ENCODE measurements around the gene ANGPTL2.

The ANGPTL2 gene

DNA sequence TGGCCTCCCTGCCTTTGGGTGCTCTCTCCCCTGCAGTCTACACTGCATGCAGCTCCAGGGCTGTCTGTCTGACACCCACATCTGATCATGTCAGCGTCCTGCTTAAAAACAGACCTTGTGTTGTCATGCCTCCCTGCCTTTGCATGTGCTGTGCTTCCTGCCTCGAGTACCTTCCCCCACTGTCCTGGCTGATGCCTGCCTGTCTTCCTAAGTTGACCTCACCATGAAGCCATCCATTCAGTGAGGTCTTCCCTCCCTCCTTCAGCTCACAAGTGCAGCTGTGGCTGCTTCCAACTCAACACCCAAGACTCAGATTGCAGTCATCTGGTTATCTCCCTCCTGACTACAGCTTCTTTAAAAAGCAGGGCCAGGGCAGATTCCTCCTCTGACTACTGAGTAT is 5.5 kb downstream of the ANGPTL2 start:
- DNase-seq (ENCODE audit: low read depth), result peak; percentile 5

GRCh38 chr9:127116088-127116726 is 6.2 kb downstream of the ANGPTL2 start:
- DNase-seq (ENCODE audit: low read depth), result no peak

- no peak for DNase-seq (ENCODE audit: low read depth)
Measured at GRCh38 chr9:127114606-127115005, 7.8 kb downstream of the ANGPTL2 start.

GRCh38 chr9:127113191-127113972 is 9.1 kb downstream of the ANGPTL2 start:
- no peak for DNase-seq (ENCODE audit: low read depth)

- peak; percentile 22 for DNase-seq (ENCODE audit: low read depth)
Measured at GRCh38 chr9:127112735-127113161, 9.7 kb downstream of the ANGPTL2 start.

- DNase-seq (ENCODE audit: low read depth), result no peak
Measured at GRCh38 chr9:127112056-127112455, 10.4 kb downstream of the ANGPTL2 start.

GRCh38 chr9:127109212-127109711 is 13.2 kb downstream of the ANGPTL2 start:
- no peak for DNase-seq (ENCODE audit: low read depth)

DNA sequence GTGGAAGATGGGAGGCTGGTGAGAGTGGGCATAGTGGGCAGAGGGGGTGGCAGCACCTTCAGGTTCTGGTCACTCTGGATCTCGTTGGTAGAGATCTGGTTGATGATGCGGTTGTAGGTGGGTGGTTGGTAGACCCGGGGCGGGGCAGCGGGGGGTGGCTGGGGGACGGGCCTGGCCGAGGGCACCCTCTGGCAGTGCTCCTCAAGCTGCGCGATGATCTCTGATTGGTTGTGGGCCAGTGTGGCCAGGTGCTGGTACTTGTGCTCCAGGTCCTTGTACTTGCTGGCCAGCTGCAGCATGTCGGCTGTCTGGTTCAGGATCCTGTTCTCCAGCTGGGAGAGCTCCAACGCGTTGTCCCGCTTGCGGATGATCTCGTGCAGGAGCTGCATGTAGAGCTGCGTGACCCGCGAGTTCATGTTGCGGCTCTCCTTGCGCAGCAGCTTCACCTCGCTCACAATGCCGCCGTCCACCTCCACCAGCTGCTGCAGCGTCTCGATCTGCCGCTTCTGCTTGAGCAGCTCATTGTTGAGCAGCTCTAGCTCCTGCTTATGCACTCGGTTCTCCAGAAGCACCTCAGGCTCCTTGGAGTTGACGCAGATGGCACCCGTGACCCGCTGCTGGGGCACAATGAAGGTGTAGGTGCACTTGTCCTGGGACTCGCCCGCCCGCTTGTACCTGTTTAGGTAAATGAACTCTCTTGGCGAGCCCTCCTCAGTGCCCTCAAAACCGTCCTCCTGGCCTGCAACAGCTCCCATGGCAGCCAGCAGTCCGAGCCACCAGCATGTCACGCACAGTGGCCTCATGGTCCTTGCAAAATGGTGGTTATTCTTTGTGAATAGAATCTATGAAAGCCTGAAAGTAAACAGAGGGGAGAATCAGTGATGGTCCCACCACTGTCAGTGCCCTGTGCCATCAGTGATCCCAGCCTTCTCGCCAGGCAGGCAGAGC is 14.2 kb downstream of the ANGPTL2 start:
- DNase-seq (ENCODE audit: low read depth), result no peak

- DNase-seq (ENCODE audit: low read depth), result no peak
Measured at GRCh38 chr9:127107171-127107928, 15.1 kb downstream of the ANGPTL2 start.

DNA sequence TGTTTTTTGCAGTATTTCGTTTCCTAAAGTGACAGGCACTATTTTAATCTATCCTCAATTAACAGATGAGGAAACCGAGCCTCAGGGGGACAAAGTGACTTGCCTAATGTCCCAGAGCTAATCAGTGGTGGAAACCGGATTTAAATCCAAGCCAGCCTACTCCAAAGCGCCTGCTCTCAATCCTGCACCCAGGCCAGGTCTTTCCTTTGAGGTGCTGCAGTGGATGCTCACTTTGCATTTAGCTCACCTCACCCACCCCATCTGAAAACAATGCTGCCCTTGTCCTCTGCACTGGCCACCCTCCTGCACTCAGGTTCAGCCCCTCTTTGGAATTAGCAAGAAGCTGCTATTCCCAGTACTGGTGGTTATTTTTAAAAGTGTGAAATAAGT is 16.0 kb downstream of the ANGPTL2 start:
- DNase-seq (ENCODE audit: low read depth), result no peak

DNA sequence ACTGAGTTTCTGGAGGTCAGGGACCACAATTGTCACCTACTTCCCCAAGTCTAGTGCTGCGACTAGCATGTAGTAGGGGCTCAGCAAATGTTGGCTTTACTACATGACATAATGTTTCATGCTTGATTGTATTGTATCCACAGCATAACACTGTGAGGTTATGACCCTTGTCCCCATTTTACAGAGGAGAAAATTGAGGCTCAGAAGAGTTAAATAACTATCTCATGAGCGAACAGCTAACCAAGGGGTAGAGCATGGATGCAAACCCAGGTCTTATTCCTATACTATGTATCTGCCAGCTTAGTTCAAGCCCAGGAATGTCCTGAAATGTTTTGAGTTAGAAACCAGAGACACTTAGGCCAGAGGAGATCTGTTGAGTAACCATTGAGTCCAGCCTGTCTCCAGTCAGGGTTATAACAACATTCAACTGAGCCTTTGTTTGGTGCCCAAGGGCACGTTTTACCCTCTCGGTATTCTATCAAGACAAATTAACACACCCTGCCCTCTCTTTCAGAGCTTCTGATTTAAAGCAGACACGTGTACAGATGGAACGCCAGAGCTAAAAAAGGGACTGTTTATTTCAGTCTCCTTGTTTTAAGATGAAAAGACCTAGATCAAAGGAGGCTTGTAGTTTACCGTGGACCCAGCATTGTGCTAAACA is 16.5 kb downstream of the ANGPTL2 start:
- DNase-seq (ENCODE audit: low read depth), result peak; percentile 28

- no peak for DNase-seq (ENCODE audit: low read depth)
Measured at GRCh38 chr9:127104581-127105311, 17.7 kb downstream of the ANGPTL2 start.

- DNase-seq (ENCODE audit: low read depth), result no peak
Measured at GRCh38 chr9:127102788-127103187, 19.6 kb downstream of the ANGPTL2 start.

- DNase-seq (ENCODE audit: low read depth), result no peak
Measured at GRCh38 chr9:127102176-127102575, 20.3 kb downstream of the ANGPTL2 start.

DNA sequence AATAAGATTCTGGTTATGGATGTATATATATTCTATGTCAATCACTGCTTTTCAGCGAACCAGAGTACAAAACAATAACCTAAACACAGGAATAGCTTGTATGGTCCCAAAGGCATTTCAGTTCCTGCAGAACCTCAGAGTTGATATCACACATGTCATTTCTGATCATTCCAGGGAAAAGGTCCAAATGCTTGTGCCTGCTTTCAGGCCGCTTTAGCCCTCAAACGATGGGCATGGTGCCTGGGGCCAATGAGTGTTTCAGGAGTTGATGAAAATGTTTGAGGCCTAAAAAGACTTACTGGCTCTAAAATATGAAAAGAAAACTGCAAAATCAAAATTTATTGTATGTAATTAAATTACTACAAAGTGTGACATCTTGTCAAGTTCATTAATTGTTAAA is 22.8 kb downstream of the ANGPTL2 start:
- no peak for DNase-seq (ENCODE audit: low read depth)

- DNase-seq (ENCODE audit: low read depth), result no peak
Measured at GRCh38 chr9:127098916-127099553, 23.4 kb downstream of the ANGPTL2 start.

GRCh38 chr9:127097683-127098082 is 24.8 kb downstream of the ANGPTL2 start:
- no peak for DNase-seq (ENCODE audit: low read depth)

DNA sequence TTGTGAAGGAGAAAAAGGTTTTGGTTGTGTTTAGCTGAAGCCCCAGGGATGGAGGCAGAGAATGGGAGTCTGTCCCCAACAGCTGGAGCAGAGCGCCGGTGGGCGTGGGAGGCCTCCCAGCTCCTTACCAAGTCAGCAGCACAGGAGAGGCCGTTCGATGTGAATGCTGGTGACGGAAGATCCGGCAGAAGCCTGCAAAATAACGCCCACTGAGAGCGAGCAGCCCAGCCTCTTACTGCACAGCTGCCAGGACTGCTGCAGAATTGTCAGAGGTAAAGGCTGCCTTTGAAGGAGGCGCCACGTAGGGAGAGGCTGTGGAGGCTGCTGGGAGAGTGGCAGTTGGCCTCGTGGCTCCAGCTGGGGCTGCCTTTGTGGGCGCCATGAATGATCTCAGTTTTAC is 26.2 kb downstream of the ANGPTL2 start:
- DNase-seq (ENCODE audit: low read depth), result no peak

GRCh38 chr9:127095411-127095810 is 27.0 kb downstream of the ANGPTL2 start:
- DNase-seq (ENCODE audit: low read depth), result no peak

All from iris pigment epithelial cell (primary cell).